NCI-H82 (cell line): Measurements from ENCODE around the gene POC1A.

Experiments
- DNase-seq: peaks from one replicate; lab custom pipeline; 2025; lab: John Stamatoyannopoulos, UW

The POC1A gene

DNA sequence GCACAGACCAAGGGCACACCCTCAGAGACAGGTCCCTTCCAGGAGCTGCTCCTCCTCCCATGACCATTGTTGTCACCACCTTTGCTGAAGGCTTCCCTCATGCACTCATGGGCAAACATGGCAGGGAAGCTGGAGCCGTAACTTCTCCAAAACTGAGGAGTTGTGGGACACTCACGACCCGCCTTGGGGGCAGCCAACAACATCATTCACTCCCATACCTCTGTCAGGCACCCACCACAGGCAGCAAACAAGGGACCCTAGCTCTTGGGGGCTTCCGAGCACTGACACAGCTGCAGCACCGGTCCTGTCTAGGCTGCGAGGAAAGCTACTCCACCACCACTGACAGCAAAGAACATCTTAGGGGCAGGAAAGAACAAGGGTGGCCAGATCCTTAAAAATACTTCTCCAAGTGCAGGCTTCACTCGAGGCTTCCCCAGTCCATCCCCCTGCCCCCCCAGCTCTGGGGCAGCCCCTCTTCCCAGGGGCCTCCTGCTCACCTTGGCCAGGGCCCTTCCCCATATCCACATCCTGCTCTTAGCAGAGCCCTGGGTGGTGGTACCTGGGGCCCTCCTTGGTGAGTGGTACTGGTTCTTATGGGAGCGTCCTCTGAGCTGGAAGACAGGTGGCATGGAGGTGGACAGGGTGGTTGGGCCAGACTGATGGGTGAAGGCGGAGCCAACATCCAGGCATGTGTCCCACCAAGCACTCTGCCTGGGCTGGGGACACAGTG lies 69.8 kb downstream of the POC1A start:
- DNase-seq, result no peak

DNA sequence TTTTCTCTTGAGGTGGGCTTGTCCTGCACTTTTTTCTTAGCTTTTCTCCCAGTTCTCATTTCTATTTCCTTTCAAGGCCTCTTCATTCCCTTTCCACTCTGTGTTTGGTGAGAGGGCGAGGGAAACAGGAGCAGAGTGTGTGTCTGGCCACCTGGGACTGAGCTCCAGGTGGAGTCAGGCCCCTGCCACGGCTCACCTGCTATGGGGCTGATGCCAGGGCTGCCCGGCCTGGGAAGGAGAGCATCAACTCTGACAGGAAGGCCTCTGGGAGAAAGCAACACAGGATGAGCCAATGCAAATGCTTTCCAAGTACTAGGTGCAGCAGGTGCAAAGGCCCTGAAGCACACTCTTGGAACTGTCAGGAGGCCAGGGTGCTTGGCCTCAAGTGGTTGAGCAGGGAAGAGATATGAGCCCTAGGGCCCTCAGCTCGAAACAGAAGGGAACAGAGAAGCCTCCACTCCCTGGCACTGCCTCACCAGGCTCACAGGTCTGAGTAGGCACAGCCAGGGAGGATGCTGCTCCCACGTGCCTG lies 70.6 kb downstream of the POC1A start:
- DNase-seq, result no peak

DNA sequence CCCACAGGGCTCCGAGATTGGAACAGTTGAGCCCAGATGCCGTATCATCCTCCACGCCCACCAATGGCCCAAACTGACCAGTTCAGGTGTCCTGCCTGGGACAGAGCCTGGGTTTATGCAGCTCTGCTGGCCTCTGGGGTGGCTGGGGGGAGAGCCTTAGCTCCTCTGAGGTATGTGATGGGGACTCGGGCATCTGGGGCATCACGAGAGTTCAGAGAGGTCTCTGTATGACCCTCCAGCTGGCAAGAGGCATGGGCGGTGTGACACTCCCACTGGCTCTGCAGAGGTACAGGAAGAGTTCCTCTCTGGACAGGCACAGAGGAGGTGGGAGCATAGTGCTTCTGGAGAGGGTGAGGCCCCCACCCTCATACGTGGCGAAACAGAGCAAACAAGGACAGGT lies 71.3 kb downstream of the POC1A start:
- DNase-seq, result no peak

DNA sequence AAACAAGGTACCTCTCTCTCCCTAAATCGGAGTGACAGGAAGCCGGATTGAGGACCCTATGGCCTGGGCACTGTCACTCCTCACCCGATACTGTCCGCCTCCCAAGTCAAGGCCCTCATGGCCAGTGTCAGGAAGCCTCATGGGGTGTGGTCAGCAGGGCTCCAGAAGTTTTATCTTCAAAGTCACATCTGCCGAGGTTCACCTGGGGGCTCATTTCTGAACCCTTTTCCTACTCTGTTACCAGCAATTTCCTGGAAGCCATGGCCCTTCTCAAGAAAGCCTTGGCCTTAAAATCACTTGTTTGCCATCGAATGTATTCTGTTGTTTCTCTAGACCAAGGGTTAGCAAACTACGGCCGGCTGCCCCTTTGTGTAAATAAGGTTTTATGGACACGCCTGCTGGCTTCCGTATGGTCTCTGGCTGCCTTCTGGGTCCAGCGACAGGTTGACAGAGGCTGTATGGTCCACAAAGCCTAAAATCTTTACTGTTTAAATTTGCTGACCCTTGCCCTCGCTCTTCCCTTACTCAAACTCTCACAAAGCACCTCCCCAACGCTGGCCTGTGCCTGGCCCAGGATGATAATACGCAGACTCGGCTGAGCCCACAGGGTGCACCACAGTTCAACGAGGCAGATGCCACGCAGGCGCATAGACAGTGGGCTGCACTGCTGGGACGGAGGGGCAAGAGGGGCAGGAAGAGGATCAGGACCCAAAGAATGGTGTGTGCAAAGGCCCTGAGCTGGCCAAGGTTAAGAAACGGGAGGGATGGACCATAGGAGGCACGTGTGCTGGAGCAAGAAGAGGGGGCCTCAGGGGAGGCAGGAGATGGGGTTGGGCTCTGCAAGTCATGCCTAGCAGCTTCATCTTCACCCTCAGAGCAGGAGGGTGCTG lies 73.1 kb downstream of the POC1A start:
- no peak for DNase-seq

DNA sequence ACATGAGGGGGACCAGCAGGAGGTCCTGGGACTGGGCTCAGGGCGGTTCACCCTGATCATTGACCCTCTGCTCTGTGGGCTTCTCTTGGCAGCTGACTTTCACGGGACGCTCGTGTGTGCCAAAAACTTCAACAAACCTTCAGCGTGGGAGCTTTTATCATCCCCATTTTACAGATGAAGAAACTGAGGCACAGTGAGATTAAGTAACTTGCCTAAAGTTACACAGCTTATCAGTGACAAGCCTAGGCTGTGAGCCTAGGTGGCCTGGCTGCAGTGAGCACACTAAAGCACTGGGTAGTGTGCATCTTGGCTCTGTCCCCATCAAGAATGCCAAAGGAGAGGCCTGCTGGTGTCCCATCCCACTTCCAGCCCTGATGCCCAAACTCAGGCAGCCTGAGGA lies 74.3 kb downstream of the POC1A start:
- no peak for DNase-seq

DNA sequence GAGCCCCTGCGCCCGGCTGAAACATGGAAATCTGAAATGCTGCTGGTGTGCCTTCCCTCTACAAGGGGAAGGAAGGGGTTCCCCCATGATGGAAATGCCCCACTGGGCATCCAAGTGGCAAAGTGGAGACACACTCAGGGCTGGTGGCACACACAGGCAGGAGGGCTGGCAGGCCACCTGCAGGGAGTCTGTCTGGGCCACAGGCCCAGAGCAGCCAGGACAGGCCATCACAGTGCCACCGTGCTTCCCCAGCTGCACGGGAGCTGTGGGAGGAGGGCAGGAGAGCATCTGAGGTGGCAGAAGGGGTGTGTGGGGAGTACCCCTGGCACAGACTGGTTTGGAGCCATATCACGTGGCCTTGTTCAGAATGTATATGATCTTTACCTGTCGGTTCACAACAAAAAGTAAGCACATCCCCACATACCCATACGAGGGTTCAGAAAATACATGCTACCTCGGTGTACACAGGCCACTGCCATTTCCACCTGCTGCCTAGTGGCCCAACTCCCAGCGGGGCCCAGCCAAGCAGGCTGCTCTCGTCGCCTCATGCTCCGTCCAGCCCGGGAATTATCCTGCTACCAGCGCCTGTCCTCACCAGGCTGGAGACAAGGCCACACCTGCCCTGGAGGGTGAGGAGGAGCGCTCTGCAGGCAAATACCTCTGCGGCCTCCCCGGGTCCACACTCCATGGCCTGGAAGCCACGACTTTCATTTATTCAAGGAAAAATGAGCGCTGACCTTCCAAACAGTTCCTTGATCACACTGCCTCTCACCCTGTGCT lies 75.3 kb downstream of the POC1A start:
- no peak for DNase-seq

DNA sequence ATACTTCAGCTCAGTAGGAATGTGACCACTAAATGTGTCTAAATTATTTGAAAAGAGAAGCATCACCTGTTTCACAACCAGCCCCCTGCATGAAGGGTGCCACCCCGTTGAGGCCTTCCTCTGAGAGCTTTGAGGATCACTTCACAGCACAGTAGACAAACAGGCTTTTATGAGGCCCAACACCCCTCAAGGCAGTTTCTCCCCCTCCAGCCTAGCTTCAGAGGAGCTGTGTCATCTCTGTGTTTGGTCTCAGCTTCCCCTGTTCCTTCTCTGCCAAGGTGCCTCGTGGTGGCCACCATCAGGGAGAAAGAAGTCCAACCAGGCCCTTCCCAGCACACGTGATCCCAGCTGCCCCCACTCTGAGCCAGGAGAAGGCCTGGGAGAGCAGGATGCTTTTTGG lies 76.3 kb downstream of the POC1A start:
- no peak for DNase-seq

DNA sequence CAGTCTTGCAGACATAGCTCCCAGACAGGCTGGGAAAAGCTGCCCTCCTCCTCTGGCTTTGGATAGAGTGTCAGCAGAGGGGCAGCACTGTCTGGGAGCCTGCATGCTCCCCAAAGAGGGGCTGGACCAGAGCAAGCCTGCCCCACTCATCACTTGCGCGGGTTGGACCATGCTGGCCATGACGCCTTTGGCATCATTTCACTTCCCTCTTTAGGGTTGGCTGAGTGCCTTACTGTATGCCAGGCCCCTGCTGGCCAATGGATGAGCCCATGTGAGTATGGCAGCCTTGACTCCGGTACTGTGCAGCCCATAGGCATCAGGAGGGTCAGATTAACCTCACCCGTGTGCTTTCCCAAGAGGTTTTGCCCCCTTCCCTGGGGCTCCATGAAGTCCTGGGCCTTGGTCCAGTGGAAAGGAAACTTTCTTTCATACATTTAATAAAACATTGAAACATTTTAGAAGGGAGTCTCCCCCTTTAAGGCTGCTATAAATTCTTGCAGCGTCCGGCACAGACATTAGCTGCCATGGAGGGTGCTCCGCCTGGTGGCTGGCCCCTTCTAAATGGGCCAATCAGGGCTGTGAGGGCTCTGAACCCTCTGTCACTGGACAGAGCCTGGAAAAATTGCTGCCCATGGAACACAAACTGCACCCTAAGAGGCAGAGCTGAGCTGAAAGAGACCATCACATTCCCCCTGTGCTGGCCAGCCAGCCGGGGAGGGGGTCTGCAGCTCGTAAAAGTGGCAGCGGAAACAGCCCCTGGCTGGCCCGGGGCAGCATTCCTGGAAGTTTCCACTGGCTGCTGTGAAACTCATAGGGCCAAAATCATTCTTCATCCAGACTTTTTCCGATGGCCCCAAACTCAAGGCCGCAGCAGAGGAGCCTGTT lies 77.1 kb downstream of the POC1A start:
- DNase-seq, result no peak

DNA sequence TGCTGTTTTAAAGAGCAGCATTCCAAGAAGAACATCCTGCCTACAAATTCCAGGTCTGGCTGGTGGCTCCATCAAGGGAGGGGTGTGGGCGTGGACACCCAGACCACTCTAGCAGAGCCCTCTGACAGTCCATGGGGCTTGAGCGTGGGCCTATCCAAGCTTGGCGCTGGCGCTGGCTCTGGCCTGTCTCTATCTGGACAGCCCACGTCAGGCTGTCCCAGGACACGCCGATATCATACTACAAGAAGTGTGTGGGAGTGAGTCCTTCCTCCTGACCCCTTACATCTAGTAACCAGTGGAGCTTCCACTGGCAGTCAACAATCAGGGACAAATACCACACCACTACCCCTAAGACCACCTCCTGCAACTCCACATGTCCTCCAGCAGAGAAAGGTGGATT lies 80.7 kb downstream of the POC1A start:
- DNase-seq, result no peak

DNA sequence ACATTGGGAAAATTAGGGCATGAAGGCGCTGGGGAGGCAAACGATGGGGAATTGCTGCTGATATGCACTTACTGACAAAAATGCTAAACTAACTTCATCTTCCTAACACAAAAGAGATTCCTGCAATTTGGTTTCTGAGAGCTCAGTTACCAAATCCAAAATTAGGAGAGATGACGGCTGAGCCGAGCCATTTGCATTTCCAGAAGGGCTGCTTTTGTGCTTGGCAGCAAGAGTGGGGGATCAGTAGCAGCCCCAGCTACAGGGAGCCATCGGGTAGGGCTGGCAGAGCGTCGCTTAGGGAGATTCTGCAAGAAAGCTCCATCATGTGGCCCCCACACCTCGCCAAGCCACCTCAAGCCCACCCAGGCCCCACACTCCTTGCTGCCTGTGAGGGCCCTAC lies 81.8 kb downstream of the POC1A start:
- DNase-seq, result no peak

DNA sequence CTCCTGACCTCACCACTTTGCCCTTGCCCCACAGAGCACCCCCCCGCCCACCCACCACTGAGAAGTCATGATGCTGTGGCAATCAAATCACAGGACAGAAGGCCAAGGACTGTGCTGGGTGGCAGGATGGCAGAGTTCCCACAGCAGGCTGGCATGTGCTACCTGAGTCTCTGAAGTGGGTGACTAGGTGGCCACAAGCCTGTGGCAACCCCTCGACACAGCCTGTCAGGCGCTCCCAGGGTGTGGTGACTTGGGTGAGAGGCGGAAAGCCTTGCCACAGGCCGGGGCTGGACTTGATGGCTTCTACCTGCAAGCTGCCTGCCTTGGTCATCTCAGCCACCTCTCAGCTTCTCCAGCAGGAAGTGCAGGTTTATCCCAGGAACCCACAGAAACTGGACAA lies 82.2 kb downstream of the POC1A start:
- DNase-seq, result no peak

DNA sequence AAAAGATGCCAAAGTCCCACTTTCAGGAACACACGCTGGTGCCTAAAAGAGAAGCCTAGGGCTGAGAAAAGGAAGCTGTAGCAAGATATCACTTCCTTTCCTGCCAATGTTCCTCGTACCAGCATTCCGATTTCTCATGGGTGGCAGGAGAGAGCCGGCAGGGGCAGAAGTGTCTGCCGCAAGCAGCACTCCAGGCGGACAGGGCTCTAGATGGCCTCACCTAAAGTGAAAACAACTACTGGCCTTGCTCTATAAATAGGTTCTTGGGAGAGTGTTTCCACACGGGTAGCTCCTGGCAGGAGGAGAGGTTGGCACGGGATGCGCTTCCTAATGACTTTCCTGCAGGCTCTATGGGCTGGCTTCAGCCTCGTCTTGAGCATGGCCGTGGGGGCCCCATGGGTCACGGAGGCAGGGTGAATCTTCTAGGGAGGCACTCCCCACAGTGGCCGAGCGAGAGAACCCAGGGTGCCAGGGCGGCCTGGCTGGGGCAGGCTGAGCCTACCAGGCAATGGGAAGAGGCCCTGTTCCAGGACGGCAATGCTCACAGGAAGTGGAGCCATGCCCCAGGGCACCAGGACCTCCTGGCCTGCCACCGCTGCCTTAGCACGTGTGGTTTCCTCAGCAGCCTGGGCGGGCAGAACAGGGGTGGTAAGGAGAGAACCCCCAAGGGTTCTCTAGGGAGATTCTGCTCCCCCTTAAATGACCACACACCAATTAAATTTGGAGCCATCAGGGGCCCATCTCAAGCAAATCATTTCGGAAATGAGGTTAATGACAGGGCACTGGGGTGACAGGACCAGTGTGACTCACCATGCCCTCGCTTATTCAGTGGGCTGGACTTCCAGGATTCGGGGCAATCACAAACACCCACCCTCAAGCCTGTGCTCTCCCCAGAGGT lies 83.2 kb downstream of the POC1A start:
- no peak for DNase-seq

DNA sequence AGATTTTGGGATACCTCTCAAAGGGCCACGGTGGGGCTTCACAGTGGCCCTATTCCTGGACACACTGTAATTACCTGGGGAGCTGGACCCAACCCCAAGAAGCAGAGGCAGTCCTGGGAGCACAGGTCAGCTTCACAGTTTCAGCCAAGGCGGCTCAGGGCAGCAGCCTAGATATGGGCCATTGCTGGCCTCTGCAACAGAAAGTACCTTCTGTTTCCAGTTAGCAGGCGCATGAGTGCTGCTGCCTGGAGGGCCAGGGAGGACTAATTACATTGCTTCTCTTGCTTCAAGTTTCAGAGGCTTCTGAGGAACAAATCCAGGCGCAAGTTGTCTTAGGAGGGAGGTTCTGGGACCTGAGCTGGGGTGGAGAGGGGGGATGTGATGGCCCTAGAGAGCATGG lies 84.4 kb downstream of the POC1A start:
- no peak for DNase-seq

DNA sequence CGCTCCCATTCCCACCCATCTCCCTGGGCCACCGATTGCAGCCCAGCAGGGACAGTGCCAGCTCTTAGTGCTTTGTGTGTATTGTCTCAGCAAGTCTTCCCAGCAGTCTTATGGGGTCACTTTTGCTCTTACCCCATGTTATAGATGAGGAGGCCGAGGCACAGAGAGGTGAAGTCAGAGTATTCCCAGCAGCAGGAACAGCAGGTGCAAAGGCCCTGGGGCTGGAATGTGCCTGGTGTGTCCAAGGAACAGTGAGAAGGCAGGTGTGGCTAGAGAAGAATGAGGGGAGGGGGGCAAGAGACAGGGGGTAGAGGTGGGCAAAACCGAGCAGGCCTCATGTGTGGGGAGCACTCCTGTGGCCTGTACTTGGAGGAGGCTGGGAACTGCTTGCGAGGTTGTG lies 85.1 kb downstream of the POC1A start:
- DNase-seq, result no peak

DNA sequence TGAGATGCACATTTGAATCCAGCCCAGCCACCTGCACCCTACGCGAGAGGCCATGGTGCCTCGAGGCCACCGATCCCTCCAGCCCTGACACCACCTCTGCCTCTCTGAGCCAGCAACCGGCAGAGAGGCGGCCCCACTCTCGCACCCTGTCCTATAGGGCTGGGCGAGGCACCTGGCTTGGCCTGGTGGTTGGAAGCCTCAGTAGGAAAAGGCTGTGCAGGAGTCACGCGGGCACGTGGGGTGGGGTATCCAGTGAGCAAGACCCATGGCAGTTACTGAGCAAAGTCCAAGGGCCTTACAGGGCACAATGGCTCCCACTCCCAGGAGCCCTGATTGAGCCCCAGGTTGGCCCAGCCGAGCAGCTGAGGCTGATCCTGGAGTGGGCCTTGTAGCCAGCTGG lies 85.5 kb downstream of the POC1A start:
- no peak for DNase-seq

DNA sequence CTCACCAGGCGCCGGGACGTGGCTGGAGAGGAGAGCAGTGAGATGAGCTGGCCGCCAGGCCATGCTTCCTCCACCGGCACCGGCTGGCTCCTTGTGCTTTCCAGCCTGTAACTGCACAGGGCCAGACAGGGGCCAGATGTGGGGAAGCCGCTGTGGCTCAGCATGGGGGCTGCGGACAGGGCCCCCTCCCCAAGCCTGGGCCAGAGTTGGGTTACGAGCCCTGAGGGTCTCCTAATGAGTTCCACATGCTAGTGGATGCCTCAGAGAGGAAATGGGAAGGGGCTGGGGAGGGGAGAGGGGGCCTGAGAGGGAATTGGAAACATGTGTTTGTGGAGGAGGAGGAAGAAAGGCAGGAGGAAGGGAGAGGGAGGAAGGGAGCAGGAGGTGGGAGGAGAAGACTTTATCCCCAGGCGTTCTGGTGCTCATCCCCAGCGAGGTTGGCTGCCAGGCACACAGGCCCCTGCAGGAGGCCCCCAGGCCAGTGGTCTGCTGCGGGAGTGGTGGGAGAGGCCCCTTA lies 86.1 kb downstream of the POC1A start:
- no peak for DNase-seq

DNA sequence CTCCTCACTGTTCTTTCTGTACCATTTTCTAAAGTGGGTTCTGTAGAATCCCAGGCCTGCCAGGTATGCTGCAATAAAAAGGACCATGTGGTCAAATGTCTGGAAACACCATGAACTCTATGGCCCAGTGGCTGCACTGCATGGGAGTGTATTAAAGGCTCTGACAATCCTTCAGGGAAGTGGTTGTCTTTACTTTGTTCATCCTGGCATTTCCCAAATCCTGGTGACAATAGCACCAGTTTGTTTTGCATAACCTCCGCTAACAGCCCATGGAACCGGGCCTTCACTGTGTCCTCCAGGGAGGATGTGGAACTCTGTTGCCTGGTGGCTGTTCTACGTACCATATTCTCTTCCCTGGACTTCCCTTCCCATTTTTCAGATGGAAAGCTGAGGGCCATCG lies 86.7 kb downstream of the POC1A start:
- no peak for DNase-seq

DNA sequence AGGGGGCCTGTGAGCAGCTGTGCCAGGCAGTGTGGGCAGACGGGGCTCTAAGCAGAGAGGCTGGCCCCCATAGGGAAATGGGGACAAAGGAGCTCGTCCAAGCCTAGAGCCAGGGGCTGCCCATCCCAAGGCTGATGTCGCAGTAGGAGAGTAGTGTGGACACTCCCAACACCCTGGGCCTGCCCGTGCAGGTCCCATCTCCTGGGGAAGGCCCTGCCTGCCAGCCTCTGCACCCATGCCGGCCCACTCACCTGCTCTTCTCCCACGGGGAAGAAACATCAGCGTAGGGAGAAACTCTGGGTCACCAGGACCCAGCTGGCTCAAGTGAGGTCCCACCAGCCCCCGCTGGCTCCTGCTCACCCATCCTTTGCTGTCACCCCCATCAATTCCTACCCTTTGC lies 87.2 kb downstream of the POC1A start:
- no peak for DNase-seq

DNA sequence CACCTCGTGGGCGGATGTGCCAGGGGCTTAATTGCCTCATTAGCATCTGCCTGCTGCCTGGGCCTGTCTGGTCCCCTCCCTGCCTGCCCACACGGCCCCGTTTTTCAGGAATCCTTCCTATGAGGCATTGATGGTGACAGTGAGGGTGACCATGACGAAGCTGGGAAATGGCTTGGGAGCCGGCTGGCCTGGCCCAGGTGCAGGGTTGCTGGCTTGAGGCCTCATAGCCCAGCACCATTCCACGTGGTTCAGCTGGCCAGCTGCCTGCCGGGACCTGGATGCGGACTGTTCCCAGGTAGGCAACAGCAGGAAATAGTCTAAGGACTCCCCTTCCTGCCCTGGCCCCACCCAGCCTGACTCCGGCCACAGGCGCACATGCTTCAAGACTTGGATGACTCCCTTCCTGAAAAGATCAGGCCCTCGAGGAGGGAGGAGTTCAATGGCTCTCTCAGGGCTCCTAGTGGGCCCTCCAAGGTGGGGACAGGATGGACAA lies 88.9 kb downstream of the POC1A start:
- no peak for DNase-seq

DNA sequence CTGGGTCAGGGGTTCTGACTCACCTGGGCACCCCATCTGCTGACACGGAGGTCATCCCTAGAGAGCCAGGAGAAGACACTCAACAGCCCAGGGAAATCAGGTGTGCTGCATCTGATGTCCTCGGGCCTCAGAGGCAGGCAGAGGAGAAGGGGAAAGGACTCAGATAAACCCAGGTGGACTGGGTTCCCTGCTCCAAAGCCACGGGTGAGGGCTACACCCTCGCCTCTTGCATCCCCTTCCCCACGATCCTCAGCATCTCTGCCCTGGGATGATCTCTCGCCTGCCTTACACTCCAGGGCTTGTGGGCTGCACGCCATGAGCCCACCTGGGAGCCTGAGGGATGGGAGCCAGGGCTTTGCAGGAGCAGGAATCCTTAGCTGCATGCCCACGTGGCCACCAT lies 89.7 kb downstream of the POC1A start:
- DNase-seq, result no peak
